IMR-90 (cell line): ENCODE measurements around the gene RAD51B.

Experiments
- BHLHE40 ChIP-seq: fragments of 150-350 bp; IDR thresholded peaks from 2 replicates; pipeline ENCODE4 v1.6.1; 2016; ENCODE audit warnings: mild to moderate bottlenecking, low read depth, low read length
- CTCF ChIP-seq: conservative IDR thresholded peaks from 2 replicates; pipeline ENCODE4 v1.5.1; 2012; ENCODE audit warnings: mild to moderate bottlenecking, low read depth, low read length, improper control_type of control experiment
- MAFK ChIP-seq: IDR thresholded peaks from 2 replicates; pipeline ENCODE4 v1.6.1; 2012; ENCODE audit warnings: low read depth, low read length, improper control_type of control experiment
- MXI1 ChIP-seq: IDR thresholded peaks from 2 replicates; pipeline ENCODE4 v1.6.1; 2012; ENCODE audit warnings: low read depth, mild to moderate bottlenecking, low read length, moderate library complexity, borderline replicate concordance
- POLR2A ChIP-seq: IDR thresholded peaks from 2 replicates; pipeline ENCODE4 v1.6.1; 2012; ENCODE audit warnings: mild to moderate bottlenecking, low read depth, low read length
- RAD21 ChIP-seq: IDR thresholded peaks from 2 replicates; pipeline ENCODE4 v1.6.1; 2012; ENCODE audit warnings: low read length, improper control_type of control experiment
- SMC3 ChIP-seq: fragments of 150-350 bp; IDR thresholded peaks from 2 replicates; pipeline ENCODE4 v1.6.1; 2016; ENCODE audit warnings: low read depth, mild to moderate bottlenecking, antibody characterized with exemption, low read length, moderate library complexity
- USF2 ChIP-seq: fragments of 150-350 bp; IDR thresholded peaks from 2 replicates; pipeline ENCODE4 v1.6.1; 2017; ENCODE audit warnings: mild to moderate bottlenecking, antibody characterized with exemption, low read length, low read depth

- TF ChIP-seq RAD21 (no peak), MAFK (no peak), CTCF (no peak), USF2 (no peak), SMC3 (no peak), POLR2A (no peak), BHLHE40 (no peak), MXI1 (no peak)
Measured at GRCh38 chr14:68460541-68460940, 641.0 kb downstream of the RAD51B start.
